ENCODE results near the gene PTPRG.

PTPRG gene

DNA sequence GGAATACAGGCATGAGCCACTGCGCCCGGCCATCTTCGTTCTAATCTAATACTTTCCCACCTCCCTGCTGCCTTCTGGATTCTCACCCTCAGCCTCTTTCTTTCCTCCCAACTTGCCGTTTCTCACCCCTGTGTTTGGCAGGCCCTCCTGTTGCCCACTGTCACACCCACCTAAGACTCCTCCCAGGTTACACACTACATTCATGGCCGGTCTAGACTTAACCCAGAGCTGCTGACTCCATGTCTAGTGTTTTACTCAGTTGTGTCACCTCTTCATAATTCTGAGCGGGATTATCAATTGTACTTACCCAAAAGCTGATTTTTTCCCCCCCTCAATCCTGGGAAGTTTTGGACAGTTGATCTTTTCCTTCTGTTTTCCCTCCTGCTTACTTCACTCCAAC lies 588.2 kb downstream of the PTPRG start:
- TF ChIP-seq, protein P1, sequence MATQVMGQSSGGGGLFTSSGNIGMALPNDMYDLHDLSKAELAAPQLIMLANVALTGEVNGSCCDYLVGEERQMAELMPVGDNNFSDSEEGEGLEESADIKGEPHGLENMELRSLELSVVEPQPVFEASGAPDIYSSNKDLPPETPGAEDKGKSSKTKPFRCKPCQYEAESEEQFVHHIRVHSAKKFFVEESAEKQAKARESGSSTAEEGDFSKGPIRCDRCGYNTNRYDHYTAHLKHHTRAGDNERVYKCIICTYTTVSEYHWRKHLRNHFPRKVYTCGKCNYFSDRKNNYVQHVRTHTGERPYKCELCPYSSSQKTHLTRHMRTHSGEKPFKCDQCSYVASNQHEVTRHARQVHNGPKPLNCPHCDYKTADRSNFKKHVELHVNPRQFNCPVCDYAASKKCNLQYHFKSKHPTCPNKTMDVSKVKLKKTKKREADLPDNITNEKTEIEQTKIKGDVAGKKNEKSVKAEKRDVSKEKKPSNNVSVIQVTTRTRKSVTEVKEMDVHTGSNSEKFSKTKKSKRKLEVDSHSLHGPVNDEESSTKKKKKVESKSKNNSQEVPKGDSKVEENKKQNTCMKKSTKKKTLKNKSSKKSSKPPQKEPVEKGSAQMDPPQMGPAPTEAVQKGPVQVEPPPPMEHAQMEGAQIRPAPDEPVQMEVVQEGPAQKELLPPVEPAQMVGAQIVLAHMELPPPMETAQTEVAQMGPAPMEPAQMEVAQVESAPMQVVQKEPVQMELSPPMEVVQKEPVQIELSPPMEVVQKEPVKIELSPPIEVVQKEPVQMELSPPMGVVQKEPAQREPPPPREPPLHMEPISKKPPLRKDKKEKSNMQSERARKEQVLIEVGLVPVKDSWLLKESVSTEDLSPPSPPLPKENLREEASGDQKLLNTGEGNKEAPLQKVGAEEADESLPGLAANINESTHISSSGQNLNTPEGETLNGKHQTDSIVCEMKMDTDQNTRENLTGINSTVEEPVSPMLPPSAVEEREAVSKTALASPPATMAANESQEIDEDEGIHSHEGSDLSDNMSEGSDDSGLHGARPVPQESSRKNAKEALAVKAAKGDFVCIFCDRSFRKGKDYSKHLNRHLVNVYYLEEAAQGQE (IDR thresholded peaks at IDR 0.05; ENCODE audit: insufficient read depth in 1 of 2, low read depth in 2 of 2, low read length in 2 of 2): no peak
- TF ChIP-seq FOXP2 (optimal IDR thresholded peaks at IDR 0.05; ENCODE audit: borderline replicate concordance, extremely low read depth, extremely low read length, insufficient read depth) (no peak), TAF1 (IDR thresholded peaks at IDR 0.05; ENCODE audit: borderline replicate concordance, insufficient read depth, low read length) (no peak), POLR2AphosphoS5 (IDR thresholded peaks at IDR 0.05; ENCODE audit: low read depth, low read length) (no peak), SIN3A (IDR thresholded peaks at IDR 0.05; ENCODE audit: borderline replicate concordance, insufficient read depth, low read length) (no peak)

DNA sequence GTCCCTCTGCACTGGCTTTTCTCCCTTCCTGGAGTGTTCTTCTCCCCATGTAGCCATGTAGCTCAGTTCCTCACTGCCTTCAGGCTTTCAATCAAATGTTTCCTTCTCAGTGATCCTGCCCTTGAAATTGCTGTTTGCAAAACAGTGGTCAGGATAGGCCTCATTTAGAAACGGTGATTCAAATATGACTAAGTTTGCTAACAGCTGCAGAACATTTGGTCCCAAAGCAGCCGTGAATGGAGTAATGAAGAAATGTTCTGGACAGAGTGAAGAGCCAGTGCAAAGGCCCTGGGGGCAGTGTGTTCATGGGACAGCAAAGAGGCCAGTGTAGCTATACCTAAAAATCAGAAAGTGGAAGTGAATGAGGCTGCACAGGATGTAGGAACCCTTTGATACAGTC lies 588.6 kb downstream of the PTPRG start:
- TF ChIP-seq TAF1 (IDR thresholded peaks at IDR 0.05; ENCODE audit: borderline replicate concordance, insufficient read depth, low read length): no peak
- no peak for TF ChIP-seq POLR2AphosphoS5 (IDR thresholded peaks at IDR 0.05; ENCODE audit: low read depth, low read length)
- no peak for TF ChIP-seq FOXP2 (optimal IDR thresholded peaks at IDR 0.05; ENCODE audit: borderline replicate concordance, extremely low read depth, extremely low read length, insufficient read depth)
- TF ChIP-seq, protein P1 (IDR thresholded peaks at IDR 0.05; ENCODE audit: insufficient read depth in 1 of 2, low read depth in 2 of 2, low read length in 2 of 2): no peak
- TF ChIP-seq SIN3A (IDR thresholded peaks at IDR 0.05; ENCODE audit: borderline replicate concordance, insufficient read depth, low read length): no peak

DNA sequence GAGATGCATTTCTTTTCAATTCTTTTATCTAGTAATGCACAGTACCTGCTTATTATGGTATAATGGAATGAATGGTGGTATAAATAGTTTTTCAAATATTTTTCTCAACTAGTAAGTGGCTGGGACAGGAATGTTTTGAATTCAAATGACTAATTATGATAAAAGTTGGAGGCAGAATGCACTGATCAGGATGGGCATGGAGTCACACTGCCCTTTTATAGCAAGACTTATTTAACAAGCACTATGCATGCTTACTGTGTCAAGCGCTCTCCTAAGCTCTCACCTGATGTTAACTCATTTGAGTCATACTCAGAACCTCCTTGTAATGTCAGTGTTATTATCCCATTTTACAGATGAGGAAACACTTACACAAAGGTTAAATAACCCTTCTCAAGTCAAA lies 590.2 kb downstream of the PTPRG start:
- no peak for TF ChIP-seq POLR2AphosphoS5 (IDR thresholded peaks at IDR 0.05; ENCODE audit: low read depth, low read length)
- TF ChIP-seq, protein P1 (IDR thresholded peaks at IDR 0.05; ENCODE audit: insufficient read depth in 1 of 2, low read depth in 2 of 2, low read length in 2 of 2): no peak
- no peak for TF ChIP-seq FOXP2 (optimal IDR thresholded peaks at IDR 0.05; ENCODE audit: borderline replicate concordance, extremely low read depth, extremely low read length, insufficient read depth)
- TF ChIP-seq SIN3A (IDR thresholded peaks at IDR 0.05; ENCODE audit: borderline replicate concordance, insufficient read depth, low read length): no peak
- no peak for TF ChIP-seq TAF1 (IDR thresholded peaks at IDR 0.05; ENCODE audit: borderline replicate concordance, insufficient read depth, low read length)

DNA sequence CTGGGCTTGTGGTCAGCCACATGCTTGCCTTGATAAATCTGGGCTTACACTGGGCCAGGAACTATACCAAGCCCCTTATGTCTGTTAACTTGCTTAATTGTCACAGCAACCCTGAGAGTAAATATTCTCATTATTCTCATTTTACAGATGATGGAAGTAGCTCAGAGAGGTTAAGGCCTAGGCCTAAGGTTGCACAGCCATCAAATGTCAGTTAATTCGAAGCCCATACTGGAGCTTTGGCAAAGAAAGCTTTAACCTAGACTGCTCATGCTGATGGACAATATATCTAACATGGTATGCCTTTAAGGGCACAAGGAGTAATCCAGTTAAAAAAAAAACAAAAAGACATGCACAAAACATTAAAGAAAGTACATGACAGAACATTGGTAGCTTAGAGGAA lies 591.9 kb downstream of the PTPRG start:
- no peak for TF ChIP-seq FOXP2 (optimal IDR thresholded peaks at IDR 0.05; ENCODE audit: borderline replicate concordance, extremely low read depth, extremely low read length, insufficient read depth)
- no peak for TF ChIP-seq TAF1 (IDR thresholded peaks at IDR 0.05; ENCODE audit: borderline replicate concordance, insufficient read depth, low read length)
- TF ChIP-seq, protein P1 (IDR thresholded peaks at IDR 0.05; ENCODE audit: insufficient read depth in 1 of 2, low read depth in 2 of 2, low read length in 2 of 2): no peak
- no peak for TF ChIP-seq POLR2AphosphoS5 (IDR thresholded peaks at IDR 0.05; ENCODE audit: low read depth, low read length)
- TF ChIP-seq SIN3A (IDR thresholded peaks at IDR 0.05; ENCODE audit: borderline replicate concordance, insufficient read depth, low read length): no peak

All from PFSK-1 (cell line).